ENCODE measurements around the gene TCEA2.

Gene TCEA2

DNA sequence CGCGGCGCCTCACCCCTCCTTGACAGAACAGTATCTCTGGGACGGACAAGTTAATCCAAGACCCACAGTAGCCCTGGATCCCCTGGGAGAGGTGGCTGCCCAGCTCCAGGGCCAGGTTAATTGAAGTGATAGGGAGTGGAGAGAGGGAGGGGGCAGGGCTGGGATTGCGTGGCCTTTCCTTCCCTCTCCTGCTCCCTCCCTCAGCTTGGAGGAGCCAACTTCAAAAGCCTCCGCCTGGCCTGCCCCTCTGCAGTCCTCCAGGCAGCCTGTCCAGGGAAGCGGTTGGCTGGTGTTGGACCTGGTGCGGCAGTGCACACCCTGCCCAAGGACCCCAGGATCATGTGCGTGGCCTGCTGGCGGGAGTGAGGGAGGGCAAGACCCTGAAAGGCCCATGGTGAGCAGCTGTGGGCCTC is 27.1 kb upstream of the TCEA2 start, which contains the start of gene C20orf204:
Gene C20orf204, plus strand, starts transcription at position 250 of the 413 bp plus-strand sequence. Its CDS starts 142 bp downstream, at position 392.
- H3K27ac ChIP-seq (ENCODE audit: low read depth, low read length) = no peak within 1 kb of the TSS
- no peak within 1 kb of the TSS for H4K5ac ChIP-seq (ENCODE audit: low read length)
- peak; percentile 78 for DNase-seq
- no CpG with 5 or more reads among the region's 10 CpGs for WGBS (ENCODE audit: extremely low coverage, insufficient coverage, low lambda C conversion rate)
- H3K4ac ChIP-seq (ENCODE audit: low read depth, low read length) = no peak within 1 kb of the TSS
- no peaks in the 10 kb centered on the region for H3K79me1 ChIP-seq (ENCODE audit: low read length)
- H2AK5ac ChIP-seq (ENCODE audit: low read length) = no peak within 1 kb of the TSS
- no peak within 1 kb of the TSS for H3K23ac ChIP-seq (ENCODE audit: low read length)
- no peak within 1 kb of the TSS for H3K4me2 ChIP-seq (ENCODE audit: low read length)
- no peak within 1 kb of the TSS for H3K4me3 ChIP-seq (ENCODE audit: low read length)
- no peak within 1 kb of the TSS for H2BK5ac ChIP-seq (ENCODE audit: low read length)
- no peak within 1 kb of the TSS for H2BK15ac ChIP-seq (replicated peaks; ENCODE audit: low read depth)
- no peak within 1 kb of the TSS for H2BK120ac ChIP-seq (ENCODE audit: low read depth, low read length)
- no peaks in the 10 kb centered on the region for H3K27me3 ChIP-seq (ENCODE audit: insufficient read depth, low read length, poor library complexity)
- no peak within 1 kb of the TSS for H3K9ac ChIP-seq (ENCODE audit: low read length)
- no peak within 1 kb of the TSS for H4K8ac ChIP-seq (ENCODE audit: low read depth, low read length)
- H3K18ac ChIP-seq (ENCODE audit: low read length) = no peak within 1 kb of the TSS
- peaks cover 2% of the 10 kb centered on the region for H3K4me1 ChIP-seq (ENCODE audit: control insufficient read depth, low read depth, low read length)
- peak within 1 kb of the TSS; percentile 42 for H3K56ac ChIP-seq (ENCODE audit: low read length)
- no peaks in the 10 kb centered on the region for H3K79me2 ChIP-seq (ENCODE audit: control insufficient read depth, insufficient read depth, low read length)
- H3K36me3 ChIP-seq (ENCODE audit: control insufficient read depth, insufficient read depth, low read length) = peaks cover 4% of the 10 kb centered on the region

DNA sequence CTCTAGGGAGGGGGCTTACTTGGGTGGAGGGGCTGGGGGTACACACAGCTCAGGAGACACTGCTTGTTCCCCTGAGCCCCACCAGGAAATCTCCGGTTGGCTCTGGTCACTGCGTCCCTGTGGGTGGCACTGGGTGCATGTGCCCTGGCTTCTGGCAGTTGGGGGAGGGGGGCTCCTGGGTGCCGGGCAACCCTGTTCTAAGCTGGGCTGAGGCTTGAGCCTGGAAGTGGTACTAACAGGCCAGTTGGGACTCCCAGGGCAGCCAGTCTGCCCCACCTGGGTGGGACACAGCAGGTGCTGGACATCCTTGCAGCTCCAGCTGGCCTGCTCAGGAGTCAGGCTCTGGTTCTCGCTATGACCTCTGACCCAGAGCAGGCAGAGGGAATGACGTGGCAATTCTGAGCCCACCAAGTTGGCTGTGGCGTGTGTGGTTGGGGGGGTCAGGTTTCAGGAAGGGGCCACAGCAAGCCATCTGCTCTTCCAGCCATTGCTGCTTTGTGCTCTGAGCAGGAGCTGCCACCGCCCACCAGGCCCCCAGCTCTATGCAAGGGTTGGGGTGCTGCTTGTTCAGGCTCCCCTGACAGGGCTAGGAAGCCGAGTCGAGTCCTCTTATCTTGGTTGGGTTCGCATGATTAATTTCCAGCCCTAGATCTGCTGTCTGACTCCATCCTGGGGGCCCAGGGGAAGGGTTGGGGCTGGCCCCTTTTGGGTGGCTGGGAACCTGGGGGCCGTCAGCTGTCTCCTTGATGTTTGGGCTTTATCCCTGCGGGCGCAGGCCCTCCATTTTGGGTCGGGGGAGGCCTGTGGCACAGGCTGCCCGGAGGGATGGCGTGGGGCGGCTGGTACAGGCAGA is 26.4 kb upstream of the TCEA2 start:
- H2AK5ac ChIP-seq (ENCODE audit: low read length) = no peak overlapping the region
- no peak overlapping the region for H3K4ac ChIP-seq (ENCODE audit: low read depth, low read length)
- H3K27me3 ChIP-seq (ENCODE audit: insufficient read depth, low read length, poor library complexity) = peaks cover 4% of the 10 kb centered on the region
- no peak overlapping the region for H4K8ac ChIP-seq (ENCODE audit: low read depth, low read length)
- WGBS (ENCODE audit: extremely low coverage, insufficient coverage, low lambda C conversion rate) = no CpG with 5 or more reads among the region's 17 CpGs
- H2BK5ac ChIP-seq (ENCODE audit: low read length) = no peak overlapping the region
- H3K79me2 ChIP-seq (ENCODE audit: control insufficient read depth, insufficient read depth, low read length) = no peaks in the 10 kb centered on the region
- H2BK15ac ChIP-seq (replicated peaks; ENCODE audit: low read depth) = no peak overlapping the region
- H3K18ac ChIP-seq (ENCODE audit: low read length) = no peak overlapping the region
- no peak overlapping the region for H3K9ac ChIP-seq (ENCODE audit: low read length)
- no peak overlapping the region for H2BK120ac ChIP-seq (ENCODE audit: low read depth, low read length)
- no peak overlapping the region for H3K23ac ChIP-seq (ENCODE audit: low read length)
- peak overlapping the region; percentile 42 for H3K56ac ChIP-seq (ENCODE audit: low read length)
- H3K36me3 ChIP-seq (ENCODE audit: control insufficient read depth, insufficient read depth, low read length) = peaks cover 4% of the 10 kb centered on the region
- H3K79me1 ChIP-seq (ENCODE audit: low read length) = no peaks in the 10 kb centered on the region
- H3K4me2 ChIP-seq (ENCODE audit: low read length) = no peak overlapping the region
- H3K4me3 ChIP-seq (ENCODE audit: low read length) = no peak overlapping the region
- H3K4me1 ChIP-seq (ENCODE audit: control insufficient read depth, low read depth, low read length) = peaks cover 2% of the 10 kb centered on the region
- no peak overlapping the region for H4K5ac ChIP-seq (ENCODE audit: low read length)
- H3K27ac ChIP-seq (ENCODE audit: low read depth, low read length) = no peak overlapping the region
- no peak for DNase-seq

DNA sequence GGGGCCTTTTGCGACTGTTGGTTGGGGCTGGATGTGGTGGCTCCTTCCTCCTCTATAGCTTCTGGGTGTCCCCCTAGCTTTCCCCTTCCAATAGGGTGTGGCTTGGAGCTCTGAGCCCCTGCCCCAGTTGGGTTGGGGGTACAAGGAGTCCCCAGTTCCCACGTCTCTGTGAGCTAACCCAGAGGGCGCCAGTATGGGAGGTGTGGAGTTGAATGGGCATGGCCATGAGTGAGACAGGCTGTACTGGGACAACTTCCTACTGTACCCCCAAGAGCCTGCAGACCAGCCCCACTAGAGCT is 25.9 kb upstream of the TCEA2 start:
- H3K27me3 ChIP-seq (ENCODE audit: insufficient read depth, low read length, poor library complexity) = peaks cover 7% of the 10 kb centered on the region
- WGBS (ENCODE audit: extremely low coverage, insufficient coverage, low lambda C conversion rate) = no CpG with 5 or more reads among the region's 3 CpGs

DNA sequence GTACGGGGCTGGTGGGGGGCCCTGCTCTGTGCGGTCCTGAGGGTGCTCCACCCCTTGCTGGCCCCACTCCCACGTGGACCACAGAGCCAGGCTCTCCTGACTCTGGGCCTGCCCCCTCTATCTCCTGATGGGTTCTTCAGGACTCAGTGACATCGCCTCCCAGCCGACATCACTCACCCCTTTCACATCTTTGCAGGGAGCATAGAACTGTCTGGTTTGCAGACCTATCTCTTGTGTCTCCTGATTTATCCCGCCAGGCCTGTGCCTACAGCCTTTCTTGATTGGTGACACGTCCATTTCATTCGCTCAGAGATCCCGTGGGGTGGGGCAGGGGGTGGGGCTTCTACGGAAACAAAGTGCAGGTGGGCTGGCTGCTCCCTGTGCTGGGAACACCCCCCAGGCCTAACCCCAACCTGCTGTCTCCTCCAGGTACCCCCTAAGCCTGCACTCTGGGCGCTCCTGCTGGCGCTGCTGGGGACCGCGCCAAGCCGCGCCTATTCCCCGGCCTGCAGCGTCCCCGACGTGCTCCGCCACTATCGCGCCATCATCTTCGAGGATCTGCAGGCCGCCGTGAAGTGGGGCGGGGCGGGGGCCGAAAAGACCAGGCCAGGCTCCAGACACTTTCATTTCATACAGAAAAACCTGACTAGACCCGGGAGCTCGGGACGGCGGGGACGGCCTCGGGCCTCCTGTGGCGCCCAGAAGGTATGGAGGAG is 25.3 kb upstream of the TCEA2 start:
- Histone ChIP-seq H3K18ac (ENCODE audit: low read length) (no peak overlapping the region), H3K4me2 (ENCODE audit: low read length) (peak overlapping the region; percentile 40), H3K79me1 (ENCODE audit: low read length) (no peaks in the 10 kb centered on the region), H4K8ac (ENCODE audit: low read depth, low read length) (no peak overlapping the region), H3K4me1 (ENCODE audit: control insufficient read depth, low read depth, low read length) (peaks cover 2% of the 10 kb centered on the region), H2BK5ac (ENCODE audit: low read length) (no peak overlapping the region), H3K4ac (ENCODE audit: low read depth, low read length) (no peak overlapping the region), H3K9ac (ENCODE audit: low read length) (no peak overlapping the region), H3K27ac (ENCODE audit: low read depth, low read length) (no peak overlapping the region), H2BK120ac (ENCODE audit: low read depth, low read length) (no peak overlapping the region), H3K56ac (ENCODE audit: low read length) (no peak overlapping the region), H3K79me2 (ENCODE audit: control insufficient read depth, insufficient read depth, low read length) (no peaks in the 10 kb centered on the region), H3K23ac (ENCODE audit: low read length) (no peak overlapping the region), H3K27me3 (ENCODE audit: insufficient read depth, low read length, poor library complexity) (peaks cover 10% of the 10 kb centered on the region), H2AK5ac (ENCODE audit: low read length) (no peak overlapping the region), H4K5ac (ENCODE audit: low read length) (no peak overlapping the region), H3K36me3 (ENCODE audit: control insufficient read depth, insufficient read depth, low read length) (peaks cover 2% of the 10 kb centered on the region), H2BK15ac (replicated peaks; ENCODE audit: low read depth) (no peak overlapping the region), H3K4me3 (ENCODE audit: low read length) (no peak overlapping the region)
- peak; percentile 51 for DNase-seq
- no CpG with 5 or more reads among the region's 36 CpGs for WGBS (ENCODE audit: extremely low coverage, insufficient coverage, low lambda C conversion rate)

More for the DNA sequence above, 25.9 kb upstream of the TCEA2 start:
- Histone ChIP-seq H3K56ac (ENCODE audit: low read length) (no peak overlapping the region), H3K4ac (ENCODE audit: low read depth, low read length) (no peak overlapping the region), H2BK5ac (ENCODE audit: low read length) (no peak overlapping the region), H3K79me2 (ENCODE audit: control insufficient read depth, insufficient read depth, low read length) (no peaks in the 10 kb centered on the region), H4K8ac (ENCODE audit: low read depth, low read length) (no peak overlapping the region), H3K23ac (ENCODE audit: low read length) (no peak overlapping the region), H4K5ac (ENCODE audit: low read length) (no peak overlapping the region), H2BK15ac (replicated peaks; ENCODE audit: low read depth) (no peak overlapping the region), H3K36me3 (ENCODE audit: control insufficient read depth, insufficient read depth, low read length) (peaks cover 2% of the 10 kb centered on the region), H3K4me3 (ENCODE audit: low read length) (no peak overlapping the region), H3K4me1 (ENCODE audit: control insufficient read depth, low read depth, low read length) (peaks cover 2% of the 10 kb centered on the region), H2BK120ac (ENCODE audit: low read depth, low read length) (no peak overlapping the region), H3K9ac (ENCODE audit: low read length) (no peak overlapping the region), H3K4me2 (ENCODE audit: low read length) (no peak overlapping the region), H2AK5ac (ENCODE audit: low read length) (no peak overlapping the region), H3K18ac (ENCODE audit: low read length) (no peak overlapping the region), H3K27ac (ENCODE audit: low read depth, low read length) (no peak overlapping the region), H3K79me1 (ENCODE audit: low read length) (no peaks in the 10 kb centered on the region)
- no peak for DNase-seq

DNA sequence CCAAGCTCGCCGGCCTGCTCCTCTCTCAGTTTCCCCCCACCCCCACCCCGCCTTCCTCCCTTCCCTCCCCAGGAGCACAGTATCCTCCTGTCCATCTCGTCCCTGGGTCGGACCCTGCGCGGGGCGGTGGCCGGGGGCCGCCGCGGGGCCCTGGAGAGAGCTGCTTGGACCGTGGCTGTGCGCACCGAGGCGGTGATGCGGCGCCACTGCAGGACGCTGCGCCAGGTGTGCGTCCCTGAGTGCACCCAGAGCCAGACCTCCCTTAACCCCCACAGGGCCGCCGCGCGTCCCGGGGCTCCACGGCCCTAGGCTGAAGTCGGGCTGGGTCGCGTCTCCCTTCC is 24.8 kb upstream of the TCEA2 start:
- H3K27ac ChIP-seq (ENCODE audit: low read depth, low read length) = no peak overlapping the region
- no peak overlapping the region for H4K8ac ChIP-seq (ENCODE audit: low read depth, low read length)
- peak overlapping the region; percentile 69 for H3K9ac ChIP-seq (ENCODE audit: low read length)
- no peak overlapping the region for H3K4ac ChIP-seq (ENCODE audit: low read depth, low read length)
- no peaks in the 10 kb centered on the region for H3K79me2 ChIP-seq (ENCODE audit: control insufficient read depth, insufficient read depth, low read length)
- peaks cover 2% of the 10 kb centered on the region for H3K36me3 ChIP-seq (ENCODE audit: control insufficient read depth, insufficient read depth, low read length)
- peak overlapping the region; percentile 45 for H3K23ac ChIP-seq (ENCODE audit: low read length)
- H3K4me1 ChIP-seq (ENCODE audit: control insufficient read depth, low read depth, low read length) = peaks cover 2% of the 10 kb centered on the region
- no peak overlapping the region for H2AK5ac ChIP-seq (ENCODE audit: low read length)
- no peaks in the 10 kb centered on the region for H3K79me1 ChIP-seq (ENCODE audit: low read length)
- peak overlapping the region; percentile 92 for H3K56ac ChIP-seq (ENCODE audit: low read length)
- H2BK120ac ChIP-seq (ENCODE audit: low read depth, low read length) = no peak overlapping the region
- no peak overlapping the region for H3K4me3 ChIP-seq (ENCODE audit: low read length)
- no peak overlapping the region for H2BK5ac ChIP-seq (ENCODE audit: low read length)
- H3K4me2 ChIP-seq (ENCODE audit: low read length) = peak overlapping the region; percentile 48
- no peak overlapping the region for H2BK15ac ChIP-seq (replicated peaks; ENCODE audit: low read depth)
- no CpG with 5 or more reads among the region's 30 CpGs for WGBS (ENCODE audit: extremely low coverage, insufficient coverage, low lambda C conversion rate)
- peaks cover 10% of the 10 kb centered on the region for H3K27me3 ChIP-seq (ENCODE audit: insufficient read depth, low read length, poor library complexity)
- DNase-seq = no peak
- no peak overlapping the region for H3K18ac ChIP-seq (ENCODE audit: low read length)
- no peak overlapping the region for H4K5ac ChIP-seq (ENCODE audit: low read length)
